ENCODE data around the gene PIGK. TPM values are rescaled to one million over a fixed set of nuclear protein-coding genes. Genes with fewer than 3 reads are reported as not detected.
A peak's percentile ranks its signal among the peaks of the same experiment; 100 is the strongest.

PIGK gene
- total RNA-seq: 10 to 100 TPM in 2 of 4 donors, 1 to 10 TPM in 2; 1.1 to 14.1 (median 8.3) TPM

GRCh38 chr1:77219166-77219887 lies at the start of gene PIGK:
Gene PIGK, minus strand, starts transcription at chr1:77219430. Its CDS starts 28 bp downstream, at chr1:77219402.
- no peaks in the 10 kb centered on the region for H3K9me3 ChIP-seq
- DNase-seq: peak; percentile 93
- H3K27ac ChIP-seq: peak within 1 kb of the TSS; percentile 75 to 87 (median 84)
- WGBS, 2 donors (ENCODE audit: low coverage in 1 of 2): 0 to 1% methylated on average over 8 to 31 of the region's 31 CpGs
- H3K4me3 ChIP-seq: peak within 1 kb of the TSS; percentile 66 to 78 (median 70)
- in situ Hi-C loops (cut with MboI; ENCODE audit: low pct_ligation_motif_present in 1 of 4, low pct_unique_long_range_greater_than_20kb in 1 of 4, low sequenced_read_pairs in 3 of 4) (no loop called here), intact Hi-C loops (cut with DNase I; ENCODE audit: low total_unique reads) (no loop called here)
- no peak for TF ChIP-seq POLR2A (IDR thresholded peaks at IDR 0.05)
- no peak for TF ChIP-seq EP300 (IDR thresholded peaks at IDR 0.05; ENCODE audit: low read depth)
- TF ChIP-seq CTCF (IDR thresholded peaks at IDR 0.05): peak in 1 of 5 experiments; percentile 12
- peak; percentile 67 to 71 (median 68) for TF ChIP-seq POLR2AphosphoS5 (IDR thresholded peaks at IDR 0.05)
- H3K27me3 ChIP-seq: no peaks in the 10 kb centered on the region
- no peaks in the 10 kb centered on the region for H3K36me3 ChIP-seq
- peaks cover 0 to 15% (median 9%) of the 10 kb centered on the region in 4 donors for H3K4me1 ChIP-seq

- H3K9me3 ChIP-seq: no peaks in the 10 kb centered on the region
- DNase-seq: no peak
- WGBS, 2 donors (ENCODE audit: low coverage in 1 of 2): 20 to 37% methylated on average over 1 of the region's 1 CpG
- no peaks in the 10 kb centered on the region for H3K4me1 ChIP-seq
- no peaks in the 10 kb centered on the region for H3K27me3 ChIP-seq
- no peak overlapping the region for H3K4me3 ChIP-seq
- in situ Hi-C loops (cut with MboI; ENCODE audit: low pct_ligation_motif_present in 1 of 4, low pct_unique_long_range_greater_than_20kb in 1 of 4, low sequenced_read_pairs in 3 of 4): no loop called here
- TF ChIP-seq EP300 (IDR thresholded peaks at IDR 0.05; ENCODE audit: low read depth) (no peak), POLR2A (IDR thresholded peaks at IDR 0.05) (no peak), POLR2AphosphoS5 (IDR thresholded peaks at IDR 0.05) (no peak), CTCF (IDR thresholded peaks at IDR 0.05) (no peak)
- intact Hi-C loops (cut with DNase I; ENCODE audit: low total_unique reads): no loop called here
- no peaks in the 10 kb centered on the region for H3K36me3 ChIP-seq
- no peak overlapping the region for H3K27ac ChIP-seq
Measured at GRCh38 chr1:77267035-77267434, 47.8 kb upstream of the PIGK start.

- Histone ChIP-seq H3K27ac (no peak overlapping the region), H3K4me1 (no peaks in the 10 kb centered on the region), H3K4me3 (no peak overlapping the region), H3K36me3 (no peaks in the 10 kb centered on the region), H3K27me3 (no peaks in the 10 kb centered on the region), H3K9me3 (no peaks in the 10 kb centered on the region)
- TF ChIP-seq EP300 (IDR thresholded peaks at IDR 0.05; ENCODE audit: low read depth): no peak
- no peak for TF ChIP-seq POLR2AphosphoS5 (IDR thresholded peaks at IDR 0.05)
- no peak for TF ChIP-seq CTCF (IDR thresholded peaks at IDR 0.05)
- DNase-seq: no peak
- in situ Hi-C loops (cut with MboI; ENCODE audit: low pct_ligation_motif_present in 1 of 4, low pct_unique_long_range_greater_than_20kb in 1 of 4, low sequenced_read_pairs in 3 of 4): no loop called here
- intact Hi-C loops (cut with DNase I; ENCODE audit: low total_unique reads): no loop called here
- WGBS, 2 donors (ENCODE audit: low coverage in 1 of 2): 40 to 44% methylated on average over 1 of the region's 1 CpG
Measured at GRCh38 chr1:77265180-77265579, 46.0 kb upstream of the PIGK start.

- no peaks in the 10 kb centered on the region for H3K27me3 ChIP-seq
- no peaks in the 10 kb centered on the region for H3K9me3 ChIP-seq
- 33 to 41% methylated on average over 1 of the region's 1 CpG for WGBS, 2 donors (ENCODE audit: low coverage in 1 of 2)
- intact Hi-C loops (cut with DNase I; ENCODE audit: low total_unique reads): no loop called here
- TF ChIP-seq CTCF (IDR thresholded peaks at IDR 0.05) (no peak), POLR2A (IDR thresholded peaks at IDR 0.05) (no peak), EP300 (IDR thresholded peaks at IDR 0.05; ENCODE audit: low read depth) (no peak), POLR2AphosphoS5 (IDR thresholded peaks at IDR 0.05) (no peak)
- no peaks in the 10 kb centered on the region for H3K36me3 ChIP-seq
- no peak overlapping the region for H3K27ac ChIP-seq
- DNase-seq: no peak
- H3K4me1 ChIP-seq: no peaks in the 10 kb centered on the region
- no peak overlapping the region for H3K4me3 ChIP-seq
- in situ Hi-C loops (cut with MboI; ENCODE audit: low pct_ligation_motif_present in 1 of 4, low pct_unique_long_range_greater_than_20kb in 1 of 4, low sequenced_read_pairs in 3 of 4): no loop called here
Measured at GRCh38 chr1:77263708-77264107, 44.5 kb upstream of the PIGK start.
